Heart left ventricle (tissue), 13 donors: Measurements from ENCODE around the gene PODXL2.

Source experiments
- CTCF ChIP-seq, 12 donors: fragments of 200-600 bp; sonication (generic) in 4 of 12; IDR thresholded peaks; one replicate each; pipeline versions ENCODE4 v1.5.0 to v1.8.0; 2018 to 2022; ENCODE audit warnings: antibody characterized with exemption in 12 of 12, mild to moderate bottlenecking in 5 of 12
- POLR2A ChIP-seq, 2 donors: fragments of 450-650 bp; IDR thresholded peaks; one replicate each; pipeline ENCODE4 v1.6.1; 2017; ENCODE audit warnings: antibody characterized with exemption in 2 of 2, mild to moderate bottlenecking in 2 of 2, moderate library complexity in 2 of 2
- donor health status: ischemic (EF 13 %, LVEDD 7.1; RV severe dilation, severe dysfunction).
- donor health status: DM: no; HTN: yes; CAD: no.
- donor health status: DM: no; HTN: no; CAD: no.
- donor health status: ischemic (EF 25% LVEDD 6.9; RV normal size, moderate dysfunction).
- donor health status: ischemic (EF 25% LVEDD 5.7; RV mildly dilated, moderate dysfunction).
- donor health status: ischemic (EF 35%, LVEDD 5.7; RV mildly dilated, moderate dysfunction).
- donor health status: nonischemic (EF 11% LVEDD 7.7; RV severe dilation, severe dysfunction).
- donor health status: DM: yes; HTN: yes; CAD: no.
- donor health status: PGD.
- donor health status: ischemic (EF 29% LVEDD 5.4; RV normal size, mild dysfunction).
- donor health status: nonischemic (EF 23%, LVEDD 6.1; RV moderate dilation, normal function).

- TF ChIP-seq POLR2A (IDR thresholded peaks at IDR 0.05) (no peak), CTCF (IDR thresholded peaks at IDR 0.05) (no peak)
Observed at GRCh38 chr3:127630811-127631714, 2.1 kb downstream of the PODXL2 start.
